Ascending aorta (tissue), 2 donors: Measurements from ENCODE around the gene PALB2. TPM values are rescaled to one million over a fixed set of nuclear protein-coding genes. Genes with fewer than 3 reads are reported as not detected.

Experiments used
- DNase-seq, 2 donors: peaks; one replicate each; pipeline ENCODE4 v3.0.0-alpha.2; 2019; ENCODE audit warnings: low spot score in 2 of 2
- H3K27ac ChIP-seq, 2 donors: fragments of 200-600 bp; sonication (generic); one replicate each; pipeline ENCODE4 v1.5.1; 2016 to 2017; ENCODE audit warnings: mild to moderate bottlenecking in 1 of 2
- H3K27me3 ChIP-seq: fragments of 200-600 bp; sonication (generic); one replicate; pipeline ENCODE4 v1.5.1; 2017
- H3K36me3 ChIP-seq, 2 donors: fragments of 200-600 bp; sonication (generic); one replicate each; pipeline ENCODE4 v1.5.1; 2016
- H3K4me1 ChIP-seq, 2 donors: fragments of 200-600 bp; sonication (generic); one replicate each; pipeline ENCODE4 v1.5.1; 2016 to 2017; ENCODE audit warnings: mild to moderate bottlenecking in 1 of 2
- H3K4me3 ChIP-seq, 2 donors: fragments of 200-600 bp; sonication (generic); one replicate each; pipeline ENCODE4 v1.5.1; 2016 to 2017; ENCODE audit warnings: mild to moderate bottlenecking in 1 of 2
- H3K9me3 ChIP-seq, 2 donors: fragments of 200-600 bp; sonication (generic); one replicate each; pipeline ENCODE4 v1.5.1; 2016
- intact Hi-C: fragments of 100-400 bp; cut with DNase I; formaldehyde crosslinking; loops from one replicate; pipeline ENCODE4 v1.15.1; 2023
- total RNA-seq: library from RNA; depleted of rRNA; stranded (reverse); fragments of >200 nt; gene quantifications from one replicate; pipeline ENCODE4 v1.1.0, GENCODE V29; 2016
- TF ChIP-seq, protein P1 (sequence below), 3 experiments: fragments of 200-600 bp in 2 of 3; fragments of 450-650 bp in 1 of 3; sonication (generic) in 2 of 3; IDR thresholded peaks; one replicate each; pipeline ENCODE4 v1.5.1; 2016 to 2019; ENCODE audit warnings: antibody characterized with exemption in 3 of 3, mild to moderate bottlenecking in 1 of 3, moderate library complexity in 1 of 3

Gene PALB2
- total RNA-seq, 1 donor from 2014 or later = 2.1 TPM

DNA sequence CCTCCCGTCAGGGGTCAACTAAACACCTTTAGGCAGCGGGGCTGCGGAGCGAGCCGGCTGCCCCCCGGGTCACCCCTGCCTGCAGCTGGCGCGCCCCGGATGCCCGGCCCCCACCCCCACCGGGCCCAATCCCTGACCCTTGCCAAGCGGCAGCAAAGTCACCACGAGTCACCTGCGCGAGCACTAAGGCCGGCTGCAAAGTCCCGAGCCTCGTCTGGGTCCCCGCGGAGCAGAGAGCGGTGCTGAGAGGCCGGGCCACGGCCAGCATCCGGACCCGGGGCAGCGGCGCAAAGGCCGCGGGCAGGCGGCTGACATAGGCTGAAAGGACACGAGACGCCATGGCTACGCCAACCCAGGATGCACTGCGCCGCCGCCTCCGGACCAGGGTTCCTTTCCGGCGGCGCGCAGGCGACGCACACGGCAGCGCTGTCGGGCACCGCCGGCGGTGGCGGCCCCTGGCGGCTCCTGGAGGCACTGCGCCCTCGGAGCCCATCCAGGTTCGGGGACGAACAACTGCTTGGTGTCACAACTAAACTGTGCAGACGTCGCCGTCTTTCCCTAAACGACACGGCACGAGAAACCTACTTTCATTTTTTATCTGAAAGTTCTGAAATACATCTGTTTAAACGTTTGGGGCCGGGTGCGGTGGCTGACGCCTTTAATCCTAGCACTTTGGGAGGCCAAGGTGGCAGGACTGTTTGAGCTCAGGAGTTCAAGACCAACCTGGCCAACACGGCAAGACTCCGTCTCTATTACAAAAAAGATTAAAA is 45.0 kb downstream of the PALB2 start, which contains the start of gene NDUFAB1:
NDUFAB1 (minus strand) TSS at position 366 of the 770 bp plus-strand sequence; CDS start at position 340, 26 bp downstream.
- Histone ChIP-seq H3K36me3 (peaks cover 7 to 23% of the 10 kb centered on the region in 2 donors), H3K4me3 (peak within 1 kb of the TSS; percentile 95 to 97), H3K4me1 (peaks cover 7 to 14% of the 10 kb centered on the region in 2 donors), H3K9me3 (no peaks in the 10 kb centered on the region), H3K27me3 (no peaks in the 10 kb centered on the region), H3K27ac (peak within 1 kb of the TSS; percentile 85 to 87)
- intact Hi-C loops = loop anchor here (1.0 kb wide), 2 partner anchors 39 to 45 kb away; partner anchors contain the start of genes DCTN5, EARS2, PALB2 and UBFD1
- DNase-seq = peak; percentile 38 to 94
- TF ChIP-seq, protein P1, sequence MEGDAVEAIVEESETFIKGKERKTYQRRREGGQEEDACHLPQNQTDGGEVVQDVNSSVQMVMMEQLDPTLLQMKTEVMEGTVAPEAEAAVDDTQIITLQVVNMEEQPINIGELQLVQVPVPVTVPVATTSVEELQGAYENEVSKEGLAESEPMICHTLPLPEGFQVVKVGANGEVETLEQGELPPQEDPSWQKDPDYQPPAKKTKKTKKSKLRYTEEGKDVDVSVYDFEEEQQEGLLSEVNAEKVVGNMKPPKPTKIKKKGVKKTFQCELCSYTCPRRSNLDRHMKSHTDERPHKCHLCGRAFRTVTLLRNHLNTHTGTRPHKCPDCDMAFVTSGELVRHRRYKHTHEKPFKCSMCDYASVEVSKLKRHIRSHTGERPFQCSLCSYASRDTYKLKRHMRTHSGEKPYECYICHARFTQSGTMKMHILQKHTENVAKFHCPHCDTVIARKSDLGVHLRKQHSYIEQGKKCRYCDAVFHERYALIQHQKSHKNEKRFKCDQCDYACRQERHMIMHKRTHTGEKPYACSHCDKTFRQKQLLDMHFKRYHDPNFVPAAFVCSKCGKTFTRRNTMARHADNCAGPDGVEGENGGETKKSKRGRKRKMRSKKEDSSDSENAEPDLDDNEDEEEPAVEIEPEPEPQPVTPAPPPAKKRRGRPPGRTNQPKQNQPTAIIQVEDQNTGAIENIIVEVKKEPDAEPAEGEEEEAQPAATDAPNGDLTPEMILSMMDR (IDR thresholded peaks at IDR 0.05) = peak; percentile 97 to 100 (median 99)

DNA sequence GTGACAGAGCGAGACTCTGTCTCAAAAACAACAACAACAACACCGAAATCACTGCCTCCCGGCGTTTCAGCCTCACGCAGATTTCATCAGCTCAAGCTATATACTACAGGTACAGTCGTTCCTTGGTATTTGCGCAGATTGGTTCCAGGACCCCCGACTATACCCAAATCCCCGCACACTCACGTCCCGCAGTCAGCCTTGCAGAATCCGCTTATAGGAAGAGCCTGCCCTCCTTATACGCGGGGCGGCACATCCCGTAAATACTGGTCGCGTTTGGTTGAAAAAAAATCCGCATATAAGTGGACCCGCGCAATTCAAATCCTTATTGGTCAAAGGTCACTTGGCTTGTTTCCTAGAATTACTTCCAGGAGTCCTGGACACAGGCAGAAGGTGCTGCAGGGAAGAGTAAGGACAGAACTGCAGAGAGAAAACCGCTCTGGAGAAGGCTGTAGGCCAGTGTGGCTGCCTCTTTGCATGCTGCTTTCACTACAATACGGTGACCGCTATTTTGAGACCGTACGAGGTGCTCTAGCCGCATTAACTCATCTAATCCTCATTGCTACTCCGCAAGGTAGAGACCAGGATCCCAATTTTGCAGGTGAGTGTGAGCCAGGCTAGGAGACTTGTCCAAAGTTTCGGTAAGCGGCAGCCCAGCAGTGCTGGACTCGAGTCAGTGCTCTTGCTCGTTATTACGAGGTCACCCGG is 45.7 kb downstream of the PALB2 start:
- intact Hi-C loops = no loop called here
- DNase-seq = no peak
- Histone ChIP-seq H3K4me1 (peaks cover 7 to 14% of the 10 kb centered on the region in 2 donors), H3K4me3 (peak overlapping the region; percentile 95 to 97), H3K36me3 (peaks cover 7 to 30% of the 10 kb centered on the region in 2 donors), H3K27ac (peak overlapping the region; percentile 85 to 87), H3K9me3 (no peaks in the 10 kb centered on the region), H3K27me3 (no peaks in the 10 kb centered on the region)
- TF ChIP-seq, protein P1 (IDR thresholded peaks at IDR 0.05) = no peak

DNA sequence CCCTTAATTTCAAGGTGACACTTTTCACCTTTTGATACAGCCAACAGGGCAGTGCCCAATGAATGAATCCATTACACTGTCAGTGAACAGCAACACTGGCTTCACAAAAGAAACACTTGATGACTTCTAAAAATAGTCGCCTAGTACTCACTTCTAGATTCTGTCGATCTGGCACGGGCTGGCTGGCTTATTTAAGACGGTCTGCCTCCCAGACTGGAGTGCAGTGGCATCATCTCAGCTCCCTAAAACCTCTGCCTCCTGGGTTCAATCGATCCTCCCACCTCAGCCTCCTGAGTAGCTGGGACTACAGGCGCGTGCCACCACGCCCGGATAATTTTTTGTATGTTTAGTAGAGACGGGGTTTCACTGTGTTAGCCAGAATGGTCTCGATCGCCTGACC is 46.9 kb downstream of the PALB2 start:
- TF ChIP-seq, protein P1 (IDR thresholded peaks at IDR 0.05) = no peak
- H3K36me3 ChIP-seq = peaks cover 11 to 42% of the 10 kb centered on the region in 2 donors
- H3K27ac ChIP-seq = no peak overlapping the region
- H3K27me3 ChIP-seq = no peaks in the 10 kb centered on the region
- intact Hi-C loops = no loop called here
- DNase-seq = no peak
- H3K4me1 ChIP-seq = peaks cover 7 to 14% of the 10 kb centered on the region in 2 donors
- no peaks in the 10 kb centered on the region for H3K9me3 ChIP-seq
- no peak overlapping the region for H3K4me3 ChIP-seq

DNA sequence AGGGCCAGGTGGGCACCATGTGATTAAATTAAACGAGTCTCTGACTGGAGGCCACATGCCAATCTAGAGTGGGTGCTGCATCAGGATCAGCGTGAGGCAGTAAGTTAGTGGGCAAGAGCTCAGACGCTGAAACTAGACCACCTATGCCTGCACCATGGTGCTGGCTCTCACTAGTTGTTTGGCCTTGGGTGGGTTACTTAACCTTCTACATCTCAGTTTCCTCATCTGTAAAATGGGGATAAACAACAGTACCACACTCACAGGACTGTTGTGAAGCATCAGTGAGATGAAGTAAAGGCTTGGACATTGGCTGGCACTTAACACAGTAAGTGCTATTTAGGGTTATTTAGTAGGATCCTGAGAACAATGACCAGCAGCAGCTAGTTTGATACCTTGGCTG is 50.9 kb downstream of the PALB2 start:
- Histone ChIP-seq H3K36me3 (peaks cover 46 to 81% of the 10 kb centered on the region in 2 donors), H3K4me3 (no peak overlapping the region), H3K4me1 (peaks cover 3 to 9% of the 10 kb centered on the region in 2 donors), H3K27me3 (no peaks in the 10 kb centered on the region), H3K27ac (no peak overlapping the region), H3K9me3 (no peaks in the 10 kb centered on the region)
- TF ChIP-seq, protein P1 (IDR thresholded peaks at IDR 0.05) = no peak
- intact Hi-C loops = no loop called here
- no peak for DNase-seq

- Histone ChIP-seq H3K4me3 (no peak overlapping the region), H3K9me3 (no peaks in the 10 kb centered on the region), H3K27ac (no peak overlapping the region), H3K27me3 (no peaks in the 10 kb centered on the region), H3K36me3 (peaks cover 56 to 86% of the 10 kb centered on the region in 2 donors), H3K4me1 (no peaks in the 10 kb centered on the region)
- intact Hi-C loops = no loop called here
- DNase-seq = no peak
- TF ChIP-seq, protein P1 (IDR thresholded peaks at IDR 0.05) = no peak
Observed at GRCh38 chr16:23587726-23588125, 53.4 kb downstream of the PALB2 start.
